IPS-15b (cell line): Measurements from ENCODE around the gene SAE1.

Source experiments
- H3K27me3 ChIP-seq: one replicate; pipeline ENCODE4 v1.6.1; 2013; ENCODE audit warnings: low read length; ENCODE audit not compliant: control insufficient read depth, insufficient read depth
- H3K36me3 ChIP-seq: one replicate; pipeline ENCODE4 v1.6.1; 2013; ENCODE audit warnings: low read length; ENCODE audit not compliant: control insufficient read depth, insufficient read depth
- H3K4me1 ChIP-seq: one replicate; pipeline ENCODE4 v1.6.1; 2013; ENCODE audit warnings: mild to moderate bottlenecking, low read length; ENCODE audit not compliant: control insufficient read depth, insufficient read depth
- H3K4me3 ChIP-seq: one replicate; pipeline ENCODE4 v1.5.1; 2013; ENCODE audit warnings: low read depth, low read length
- H3K9ac ChIP-seq: one replicate; pipeline ENCODE4 v1.6.1; 2013; ENCODE audit warnings: low read depth, mild to moderate bottlenecking, low read length
- H3K9me3 ChIP-seq: one replicate; pipeline ENCODE4 v1.6.1; 2013; ENCODE audit warnings: mild to moderate bottlenecking, low read length; ENCODE audit not compliant: control insufficient read depth, insufficient read depth

SAE1 gene

DNA sequence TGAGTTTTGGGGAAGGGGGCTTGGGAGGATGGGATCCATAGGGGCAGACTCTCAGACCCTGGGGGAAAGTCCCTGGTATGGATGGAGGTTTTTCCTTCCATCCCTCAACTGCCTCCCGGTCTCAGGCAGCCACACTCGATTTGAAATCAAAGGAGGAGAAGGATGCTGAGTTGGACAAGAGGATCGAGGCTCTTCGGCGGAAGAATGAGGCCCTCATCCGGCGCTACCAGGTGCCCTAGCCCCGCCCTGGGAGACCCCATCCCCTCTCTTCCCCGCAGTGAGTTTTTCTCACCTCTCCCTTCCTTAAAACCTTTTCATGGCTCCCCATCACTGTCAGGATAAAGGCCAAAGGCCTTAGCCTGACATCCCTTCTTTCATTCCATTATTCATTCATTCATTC is 127.8 kb downstream of the SAE1 start:
- Histone ChIP-seq H3K36me3 (peaks cover 25% of the 10 kb centered on the region), H3K9ac (peak overlapping the region; percentile 91), H3K4me3 (peak overlapping the region; percentile 95), H3K27me3 (no peaks in the 10 kb centered on the region), H3K4me1 (peaks cover 4% of the 10 kb centered on the region), H3K9me3 (no peaks in the 10 kb centered on the region)

DNA sequence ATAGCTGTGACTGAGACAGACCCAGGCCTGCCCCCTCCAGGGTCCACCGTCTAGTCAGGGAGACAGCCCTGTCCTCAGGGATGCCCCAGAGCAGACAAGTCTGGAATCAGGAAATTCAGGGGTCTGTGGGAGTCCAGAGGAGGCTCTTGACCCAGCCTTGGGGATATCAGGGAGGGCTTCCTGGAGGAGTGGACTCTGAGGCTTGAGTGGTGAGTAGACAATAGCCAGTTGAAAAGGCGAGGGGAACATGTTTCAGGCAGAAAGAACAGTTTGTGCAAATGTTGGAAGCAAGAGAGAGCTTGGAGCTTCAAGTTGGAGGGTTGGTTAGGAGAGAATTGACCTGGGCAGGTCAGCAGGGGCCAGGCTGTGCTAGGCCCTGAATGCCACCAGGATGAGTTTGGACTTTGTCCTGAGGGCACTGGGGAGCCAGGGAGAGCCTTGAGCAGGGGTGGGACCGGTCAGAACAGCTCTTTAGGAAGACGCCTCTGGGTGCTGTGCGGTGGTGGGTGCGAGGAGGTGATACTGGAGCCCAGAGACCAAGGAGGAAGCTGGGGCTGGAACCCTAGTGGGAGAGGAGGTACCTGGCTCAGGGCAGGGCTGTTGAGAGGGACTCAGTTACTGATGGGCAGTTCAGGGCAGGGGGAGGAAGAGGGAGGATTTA is 128.4 kb downstream of the SAE1 start:
- H3K9me3 ChIP-seq, result no peaks in the 10 kb centered on the region
- peaks cover 4% of the 10 kb centered on the region for H3K4me1 ChIP-seq
- no peak overlapping the region for H3K4me3 ChIP-seq
- H3K36me3 ChIP-seq, result peaks cover 25% of the 10 kb centered on the region
- peak overlapping the region; percentile 47 for H3K9ac ChIP-seq
- no peaks in the 10 kb centered on the region for H3K27me3 ChIP-seq
